H9 (cell line): Measurements from ENCODE around the gene MCAM. TPM values are rescaled to one million over a fixed set of nuclear protein-coding genes. Genes with fewer than 3 reads are reported as not detected.

Source experiments
- DNase-seq: peaks from one replicate; pipeline ENCODE4 v3.0.0-alpha.2; 2017
- H2AFZ ChIP-seq: one replicate; pipeline ENCODE4 v1.6.1; 2013; ENCODE audit warnings: mild to moderate bottlenecking, low read length, control low read depth, moderate library complexity
- H2AK5ac ChIP-seq: 2 replicates; pipeline ENCODE4 v1.6.1; 2013; ENCODE audit warnings: low read length, control low read depth, mixed read lengths; ENCODE audit not compliant: insufficient read length
- H2BK120ac ChIP-seq: one replicate; pipeline ENCODE4 v1.6.1; 2013; ENCODE audit warnings: low read depth, mild to moderate bottlenecking, low read length, control low read depth, inconsistent platforms; ENCODE audit not compliant: poor library complexity, severe bottlenecking
- H2BK12ac ChIP-seq: 2 replicates; pipeline ENCODE4 v1.6.1; 2013; ENCODE audit warnings: low read length, control low read depth, mixed read lengths, low read depth; ENCODE audit not compliant: insufficient read length
- H2BK15ac ChIP-seq: 2 replicates; pipeline ENCODE4 v1.6.1; 2013; ENCODE audit warnings: low read depth, low read length, control low read depth
- H2BK20ac ChIP-seq: one replicate; pipeline ENCODE4 v1.6.1; 2013; ENCODE audit warnings: low read depth, mild to moderate bottlenecking, low read length, control low read depth, inconsistent platforms; ENCODE audit not compliant: poor library complexity, severe bottlenecking
- H2BK5ac ChIP-seq: 2 replicates; pipeline ENCODE4 v1.6.1; 2013; ENCODE audit warnings: low read length, control low read depth, mixed read lengths; ENCODE audit not compliant: insufficient read length
- H3K14ac ChIP-seq: 2 replicates; pipeline ENCODE4 v1.6.1; 2013; ENCODE audit warnings: low read length, control low read depth; ENCODE audit not compliant: insufficient read depth
- H3K18ac ChIP-seq: 2 replicates; pipeline ENCODE4 v1.6.1; 2013; ENCODE audit warnings: low read depth, mild to moderate bottlenecking, mixed read lengths, low read length, control low read depth; ENCODE audit not compliant: insufficient read length
- H3K23ac ChIP-seq: 2 replicates; pipeline ENCODE4 v1.6.1; 2013; ENCODE audit warnings: low read length, control low read depth, mixed read lengths, low read depth; ENCODE audit not compliant: insufficient read length
- H3K23me2 ChIP-seq: 2 replicates; pipeline ENCODE4 v1.6.1; 2013; ENCODE audit warnings: low read depth, mild to moderate bottlenecking, mixed read lengths, low read length, control low read depth; ENCODE audit not compliant: insufficient read length, poor library complexity, severe bottlenecking
- H3K27ac ChIP-seq: 2 replicates; pipeline ENCODE4 v1.5.1; 2013; ENCODE audit warnings: low read length, control low read depth, mixed read lengths, low read depth; ENCODE audit not compliant: insufficient read length
- H3K27me3 ChIP-seq: 2 replicates; pipeline ENCODE4 v1.6.1; 2013; ENCODE audit warnings: low read length, control low read depth, inconsistent platforms; ENCODE audit not compliant: insufficient read depth
- H3K4ac ChIP-seq: 2 replicates; pipeline ENCODE4 v1.6.1; 2013; ENCODE audit warnings: low read depth, mild to moderate bottlenecking, control low read depth, inconsistent platforms, low read length, moderate library complexity
- H3K4me1 ChIP-seq: 2 replicates; pipeline ENCODE4 v1.6.1; 2013; ENCODE audit warnings: low read length, control low read depth, inconsistent platforms; ENCODE audit not compliant: insufficient read depth
- H3K4me2 ChIP-seq: 2 replicates; pipeline ENCODE4 v1.6.1; 2013; ENCODE audit warnings: low read length, control low read depth, mixed read lengths; ENCODE audit not compliant: insufficient read length, insufficient read depth
- H3K56ac ChIP-seq: 2 replicates; pipeline ENCODE4 v1.6.1; 2013; ENCODE audit warnings: low read depth, mild to moderate bottlenecking, mixed read lengths, low read length, control low read depth; ENCODE audit not compliant: insufficient read length
- H3K79me1 ChIP-seq: 2 replicates; pipeline ENCODE4 v1.6.1; 2013; ENCODE audit warnings: low read depth, mild to moderate bottlenecking, moderate library complexity, low read length, control low read depth, inconsistent platforms; ENCODE audit not compliant: insufficient read depth, poor library complexity, severe bottlenecking
- H3K79me2 ChIP-seq: 2 replicates; pipeline ENCODE4 v1.6.1; 2013; ENCODE audit warnings: low read length, control low read depth, inconsistent platforms; ENCODE audit not compliant: insufficient read depth
- H3K9ac ChIP-seq: 2 replicates; pipeline ENCODE4 v1.6.1; 2013; ENCODE audit warnings: low read length, control low read depth, mixed read lengths; ENCODE audit not compliant: insufficient read length; ENCODE audit errors: extremely low read depth
- H3K9me3 ChIP-seq: one replicate; pipeline ENCODE4 v1.6.1; 2013; ENCODE audit warnings: low read depth, low read length, inconsistent platforms; ENCODE audit not compliant: control insufficient read depth
- H3T11ph ChIP-seq: one replicate; pipeline ENCODE4 v1.6.1; 2013; ENCODE audit warnings: mild to moderate bottlenecking, low read length, control low read depth, inconsistent platforms
- H4K20me1 ChIP-seq: one replicate; pipeline ENCODE4 v1.6.1; 2013; ENCODE audit not compliant: control insufficient read depth, insufficient read length, insufficient read depth
- H4K5ac ChIP-seq: 2 replicates; pipeline ENCODE4 v1.6.1; 2013; ENCODE audit warnings: low read depth, mild to moderate bottlenecking, mixed read lengths, low read length, control low read depth; ENCODE audit not compliant: insufficient read length
- H4K8ac ChIP-seq: replicated peaks from 2 replicates; pipeline ENCODE4 v1.6.1; 2013; ENCODE audit warnings: low read length, control low read depth, mixed read lengths, low read depth; ENCODE audit not compliant: insufficient read length
- H4K91ac ChIP-seq: 2 replicates; pipeline ENCODE4 v1.6.1; 2013; ENCODE audit warnings: low read depth, mild to moderate bottlenecking, moderate library complexity, mixed read lengths, low read length, control low read depth; ENCODE audit not compliant: insufficient read length
- H3K27ac Mint-ChIP-seq, 3 experiments: 2 replicates in 2 of 3; 3 replicates in 1 of 3; pipeline ENCODE4 v1.8.0; 2020 to 2021; ENCODE audit warnings: mixed read lengths in 3 of 3, mild to moderate bottlenecking in 1 of 3, moderate library complexity in 1 of 3
- H3K27me3 Mint-ChIP-seq: 2 replicates; pipeline ENCODE4 v1.8.0; 2021; ENCODE audit warnings: low read depth, mild to moderate bottlenecking, moderate library complexity, mixed read lengths
- H3K36me3 Mint-ChIP-seq, 3 experiments: 2 replicates in 2 of 3; 3 replicates in 1 of 3; pipeline ENCODE4 v1.8.0; 2020 to 2021; ENCODE audit warnings: low read depth in 3 of 3, mixed read lengths in 3 of 3; ENCODE audit not compliant: insufficient read depth in 1 of 3
- H3K4me1 Mint-ChIP-seq, 2 experiments: 2 replicates each; pipeline ENCODE4 v1.8.0; 2020; ENCODE audit warnings: mixed read lengths in 2 of 2
- H3K4me3 Mint-ChIP-seq, 2 experiments: 2 replicates in 1 of 2; 3 replicates in 1 of 2; pipeline ENCODE4 v1.8.0; 2020 to 2021; ENCODE audit warnings: mild to moderate bottlenecking in 2 of 2, mixed read lengths in 2 of 2, moderate library complexity in 1 of 2
- H3K9me3 Mint-ChIP-seq, 2 experiments: 2 replicates in 1 of 2; 3 replicates in 1 of 2; pipeline ENCODE4 v1.8.0; 2020; ENCODE audit warnings: mild to moderate bottlenecking in 2 of 2, mixed read lengths in 2 of 2, moderate library complexity in 1 of 2
- WGBS: extraction: QIAGEN DNeasy Blood & Tissue Kit; methylation state at CpG from one replicate; pipeline ENCODE4 v1.1.7; 2013; ENCODE audit warnings: missing lambda C conversion rate, low lambda C conversion rate, mixed read lengths; ENCODE audit not compliant: insufficient read length; ENCODE audit errors: extremely low coverage; 5-methylcytosine and 5-hydroxymethylcytosine counted together
- total RNA-seq: library from RNA; stranded (reverse); gene quantifications from 2 replicates; pipeline ENCODE4 v1.2.1, GENCODE V29; 2021
- TF ChIP-seq, protein P1 (sequence below): fragments of 200-600 bp; sonication (generic); conservative IDR thresholded peaks from 3 replicates; pipeline ENCODE4 v1.8.0; 2021; ENCODE audit warnings: antibody characterized with exemption, mild to moderate bottlenecking

The MCAM gene
- total RNA-seq, 1 experiment from 2014 or later = 21.5 TPM

DNA sequence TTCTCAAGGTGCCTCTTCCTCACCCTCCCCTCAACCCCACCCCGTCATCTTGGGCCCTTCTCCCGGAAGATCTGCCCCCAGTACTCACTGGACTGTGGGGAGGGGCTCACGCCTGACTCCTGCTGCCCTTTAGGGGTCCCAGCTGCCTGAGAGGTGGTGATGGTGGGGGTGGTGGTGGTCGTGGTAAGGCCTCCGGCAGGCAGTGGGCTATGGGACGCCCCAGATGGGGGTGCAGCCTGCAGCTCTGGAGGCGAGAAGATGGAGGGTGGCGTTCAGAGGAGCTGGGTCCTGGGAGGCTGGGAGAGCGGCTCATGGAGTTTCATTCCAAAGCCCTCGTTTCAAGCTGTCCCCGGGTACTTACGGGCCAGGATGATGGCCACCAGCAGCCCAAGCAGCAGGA lies 28.8 kb upstream of the MCAM start:
- H2BK120ac ChIP-seq = no peak overlapping the region
- H3K79me2 ChIP-seq = no peaks in the 10 kb centered on the region
- H3T11ph ChIP-seq = no peak overlapping the region
- Mint-ChIP-seq H3K36me3 (no peaks in the 10 kb centered on the region; a peak in 1 of 7 replicates), H3K4me1 (peaks cover 13 to 24% of the 10 kb centered on the region in 2 experiments), H3K4me3 (no peak overlapping the region), H3K9me3 (no peaks in the 10 kb centered on the region; a peak in 1 of 5 replicates), H3K27me3 (peaks cover 79% of the 10 kb centered on the region), H3K27ac (no peak overlapping the region; a peak in 1 of 7 replicates)
- peaks cover 2% of the 10 kb centered on the region for H3K23me2 ChIP-seq
- TF ChIP-seq, protein P1, sequence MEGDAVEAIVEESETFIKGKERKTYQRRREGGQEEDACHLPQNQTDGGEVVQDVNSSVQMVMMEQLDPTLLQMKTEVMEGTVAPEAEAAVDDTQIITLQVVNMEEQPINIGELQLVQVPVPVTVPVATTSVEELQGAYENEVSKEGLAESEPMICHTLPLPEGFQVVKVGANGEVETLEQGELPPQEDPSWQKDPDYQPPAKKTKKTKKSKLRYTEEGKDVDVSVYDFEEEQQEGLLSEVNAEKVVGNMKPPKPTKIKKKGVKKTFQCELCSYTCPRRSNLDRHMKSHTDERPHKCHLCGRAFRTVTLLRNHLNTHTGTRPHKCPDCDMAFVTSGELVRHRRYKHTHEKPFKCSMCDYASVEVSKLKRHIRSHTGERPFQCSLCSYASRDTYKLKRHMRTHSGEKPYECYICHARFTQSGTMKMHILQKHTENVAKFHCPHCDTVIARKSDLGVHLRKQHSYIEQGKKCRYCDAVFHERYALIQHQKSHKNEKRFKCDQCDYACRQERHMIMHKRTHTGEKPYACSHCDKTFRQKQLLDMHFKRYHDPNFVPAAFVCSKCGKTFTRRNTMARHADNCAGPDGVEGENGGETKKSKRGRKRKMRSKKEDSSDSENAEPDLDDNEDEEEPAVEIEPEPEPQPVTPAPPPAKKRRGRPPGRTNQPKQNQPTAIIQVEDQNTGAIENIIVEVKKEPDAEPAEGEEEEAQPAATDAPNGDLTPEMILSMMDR = no peak
- H4K91ac ChIP-seq = no peak overlapping the region
- no peak overlapping the region for H3K4me2 ChIP-seq
- no peak overlapping the region for H2AFZ ChIP-seq
- H3K79me1 ChIP-seq = no peaks in the 10 kb centered on the region
- H2AK5ac ChIP-seq = no peak overlapping the region
- no peak overlapping the region for H2BK5ac ChIP-seq
- H3K23ac ChIP-seq = no peak overlapping the region
- no peak overlapping the region for H2BK15ac ChIP-seq
- no peak overlapping the region for H2BK12ac ChIP-seq
- no peak overlapping the region for H3K14ac ChIP-seq
- H3K4ac ChIP-seq = no peak overlapping the region
- H3K18ac ChIP-seq = no peak overlapping the region
- no peak overlapping the region for H3K56ac ChIP-seq
- no peak for DNase-seq
- WGBS = no CpG with 5 or more reads among the region's 12 CpGs
- no peak overlapping the region for H3K9ac ChIP-seq
- H3K27me3 ChIP-seq = peaks cover 8% of the 10 kb centered on the region; the same call in 1 of the 2 replicates
- H3K4me1 ChIP-seq = no peaks in the 10 kb centered on the region; the same call in 1 of the 2 replicates
- no peak overlapping the region for H3K27ac ChIP-seq
- no peaks in the 10 kb centered on the region for H3K9me3 ChIP-seq
- H4K5ac ChIP-seq = no peak overlapping the region
- H2BK20ac ChIP-seq = no peak overlapping the region
- H4K20me1 ChIP-seq = no peaks in the 10 kb centered on the region
- no peak overlapping the region for H4K8ac ChIP-seq
